GM12878 (cell line): ENCODE data around the gene CACNG8. TPM values are rescaled to one million over a fixed set of nuclear protein-coding genes. Genes with fewer than 3 reads are reported as not detected.

ENCODE experiments used
- CBFB ChIP-seq: IDR thresholded peaks from 2 replicates; pipeline ENCODE4 v1.6.1; 2016; ENCODE audit warnings: antibody characterized with exemption, low read depth
- GABPA ChIP-seq: IDR thresholded peaks from 2 replicates; pipeline ENCODE4 v1.6.1; 2014; ENCODE audit warnings: antibody characterized with exemption, low read depth, mild to moderate bottlenecking, inconsistent platforms
- ZNF274 ChIP-seq: IDR thresholded peaks from one replicate; pipeline ENCODE4 v1.8.0; 2011; ENCODE audit not compliant: insufficient read length, insufficient read depth
- polyA plus RNA-seq, 11 experiments: library from polyadenylated mRNA; depleted of rRNA in 4 of 11; unstranded in 6 of 11; stranded (reverse) in 5 of 11; fragments of >200 nt; fragmentation: Nextera tagmentation in 4 of 11; fragmentation: Illumina TruSeq in 1 of 11; extraction: Ambion mirVana in 4 of 11; extraction: Trizol in 1 of 11; gene quantifications; 1 replicate in 1 of 11; 2 replicates in 10 of 11; pipeline versions ENCODE4 v1.2.1 to v1.2.3, GENCODE V29; 2011 to 2016; ENCODE audit warnings: inconsistent platforms in 2 of 11, missing spikeins in 2 of 11, low read depth in 1 of 11
- total RNA-seq, 4 experiments: library from RNA; depleted of rRNA in 3 of 4; stranded (reverse); fragments of >200 nt in 3 of 4; fragmentation: Illumina TruSeq in 1 of 4; extraction: Trizol in 1 of 4; gene quantifications; 2 replicates each; pipeline versions ENCODE4 v1.2.1 to v1.2.3, GENCODE V29; 2013 to 2021
- TF ChIP-seq, protein P1 (sequence below): fragments of 450-650 bp; formaldehyde crosslinking; IDR thresholded peaks from 2 replicates; pipeline ENCODE4 v1.4.0; 2022; ENCODE audit warnings: mild to moderate bottlenecking, moderate library complexity
- TF ChIP-seq, protein P2 (sequence below): IDR thresholded peaks from 2 replicates; pipeline ENCODE4 v1.6.1; 2011; ENCODE audit warnings: borderline replicate concordance, low read depth, mild to moderate bottlenecking, moderate library complexity, low read length; ENCODE audit not compliant: insufficient read depth, poor library complexity, severe bottlenecking
- TF ChIP-seq, protein P3 (sequence below): fragments of 450-650 bp; formaldehyde crosslinking; IDR thresholded peaks from 2 replicates; pipeline ENCODE4 v1.5.0; 2022; ENCODE audit warnings: mild to moderate bottlenecking, missing genetic modification characterization

The CACNG8 gene
- total and polyA plus RNA-seq, 10 of the 15 experiments (the other 5 are each of a cell fraction or from before 2014, with no cell fraction given), result not detected

DNA sequence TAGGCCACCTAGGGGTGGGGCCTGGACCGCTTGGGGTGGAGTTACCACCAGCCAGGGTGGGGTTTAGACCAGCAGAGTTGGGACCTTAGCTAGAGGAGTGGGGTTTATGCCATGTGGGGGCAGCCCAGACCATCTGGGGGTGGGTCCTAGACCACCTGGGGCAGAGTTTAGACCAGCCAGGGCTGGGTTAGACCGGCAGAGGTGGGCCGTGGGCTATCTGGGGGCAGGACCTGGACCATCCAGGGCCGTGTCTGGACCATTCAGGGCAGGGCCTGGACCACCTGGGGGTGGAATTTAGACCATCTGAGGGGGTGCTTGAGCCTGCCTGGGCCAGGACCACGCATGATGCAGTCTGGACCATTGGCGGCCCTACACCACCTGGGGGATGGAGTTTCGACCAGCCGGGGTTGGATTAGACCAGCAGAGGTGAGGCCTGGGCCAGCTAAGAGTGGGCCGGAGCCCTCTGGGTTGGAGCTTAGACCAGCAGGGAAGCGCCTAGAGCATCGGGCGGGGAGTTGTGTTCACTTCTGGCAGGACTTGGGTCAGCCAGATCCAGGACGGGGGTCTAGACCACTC lies 18.7 kb downstream of the CACNG8 start (continued):
- TF ChIP-seq, protein P1, sequence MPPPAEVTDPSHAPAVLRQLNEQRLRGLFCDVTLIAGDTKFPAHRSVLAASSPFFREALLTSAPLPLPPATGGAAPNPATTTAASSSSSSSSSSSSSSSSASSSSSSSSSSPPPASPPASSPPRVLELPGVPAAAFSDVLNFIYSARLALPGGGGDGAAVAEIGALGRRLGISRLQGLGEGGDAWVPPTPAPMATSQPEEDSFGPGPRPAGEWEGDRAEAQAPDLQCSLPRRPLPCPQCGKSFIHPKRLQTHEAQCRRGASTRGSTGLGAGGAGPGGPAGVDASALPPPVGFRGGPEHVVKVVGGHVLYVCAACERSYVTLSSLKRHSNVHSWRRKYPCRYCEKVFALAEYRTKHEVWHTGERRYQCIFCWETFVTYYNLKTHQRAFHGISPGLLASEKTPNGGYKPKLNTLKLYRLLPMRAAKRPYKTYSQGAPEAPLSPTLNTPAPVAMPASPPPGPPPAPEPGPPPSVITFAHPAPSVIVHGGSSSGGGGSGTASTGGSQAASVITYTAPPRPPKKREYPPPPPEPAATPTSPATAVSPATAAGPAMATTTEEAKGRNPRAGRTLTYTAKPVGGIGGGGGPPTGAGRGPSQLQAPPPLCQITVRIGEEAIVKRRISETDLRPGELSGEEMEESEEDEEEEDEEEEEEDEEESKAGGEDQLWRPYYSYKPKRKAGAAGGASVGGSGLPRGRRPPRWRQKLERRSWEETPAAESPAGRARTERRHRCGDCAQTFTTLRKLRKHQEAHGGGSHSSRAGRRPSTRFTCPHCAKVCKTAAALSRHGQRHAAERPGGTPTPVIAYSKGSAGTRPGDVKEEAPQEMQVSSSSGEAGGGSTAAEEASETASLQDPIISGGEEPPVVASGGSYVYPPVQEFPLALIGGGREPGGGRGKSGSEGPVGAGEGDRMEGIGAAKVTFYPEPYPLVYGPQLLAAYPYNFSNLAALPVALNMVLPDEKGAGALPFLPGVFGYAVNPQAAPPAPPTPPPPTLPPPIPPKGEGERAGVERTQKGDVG, result no peak
- TF ChIP-seq, protein P2, sequence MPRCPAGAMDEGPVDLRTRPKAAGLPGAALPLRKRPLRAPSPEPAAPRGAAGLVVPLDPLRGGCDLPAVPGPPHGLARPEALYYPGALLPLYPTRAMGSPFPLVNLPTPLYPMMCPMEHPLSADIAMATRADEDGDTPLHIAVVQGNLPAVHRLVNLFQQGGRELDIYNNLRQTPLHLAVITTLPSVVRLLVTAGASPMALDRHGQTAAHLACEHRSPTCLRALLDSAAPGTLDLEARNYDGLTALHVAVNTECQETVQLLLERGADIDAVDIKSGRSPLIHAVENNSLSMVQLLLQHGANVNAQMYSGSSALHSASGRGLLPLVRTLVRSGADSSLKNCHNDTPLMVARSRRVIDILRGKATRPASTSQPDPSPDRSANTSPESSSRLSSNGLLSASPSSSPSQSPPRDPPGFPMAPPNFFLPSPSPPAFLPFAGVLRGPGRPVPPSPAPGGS, result no peak
- TF ChIP-seq, protein P3, sequence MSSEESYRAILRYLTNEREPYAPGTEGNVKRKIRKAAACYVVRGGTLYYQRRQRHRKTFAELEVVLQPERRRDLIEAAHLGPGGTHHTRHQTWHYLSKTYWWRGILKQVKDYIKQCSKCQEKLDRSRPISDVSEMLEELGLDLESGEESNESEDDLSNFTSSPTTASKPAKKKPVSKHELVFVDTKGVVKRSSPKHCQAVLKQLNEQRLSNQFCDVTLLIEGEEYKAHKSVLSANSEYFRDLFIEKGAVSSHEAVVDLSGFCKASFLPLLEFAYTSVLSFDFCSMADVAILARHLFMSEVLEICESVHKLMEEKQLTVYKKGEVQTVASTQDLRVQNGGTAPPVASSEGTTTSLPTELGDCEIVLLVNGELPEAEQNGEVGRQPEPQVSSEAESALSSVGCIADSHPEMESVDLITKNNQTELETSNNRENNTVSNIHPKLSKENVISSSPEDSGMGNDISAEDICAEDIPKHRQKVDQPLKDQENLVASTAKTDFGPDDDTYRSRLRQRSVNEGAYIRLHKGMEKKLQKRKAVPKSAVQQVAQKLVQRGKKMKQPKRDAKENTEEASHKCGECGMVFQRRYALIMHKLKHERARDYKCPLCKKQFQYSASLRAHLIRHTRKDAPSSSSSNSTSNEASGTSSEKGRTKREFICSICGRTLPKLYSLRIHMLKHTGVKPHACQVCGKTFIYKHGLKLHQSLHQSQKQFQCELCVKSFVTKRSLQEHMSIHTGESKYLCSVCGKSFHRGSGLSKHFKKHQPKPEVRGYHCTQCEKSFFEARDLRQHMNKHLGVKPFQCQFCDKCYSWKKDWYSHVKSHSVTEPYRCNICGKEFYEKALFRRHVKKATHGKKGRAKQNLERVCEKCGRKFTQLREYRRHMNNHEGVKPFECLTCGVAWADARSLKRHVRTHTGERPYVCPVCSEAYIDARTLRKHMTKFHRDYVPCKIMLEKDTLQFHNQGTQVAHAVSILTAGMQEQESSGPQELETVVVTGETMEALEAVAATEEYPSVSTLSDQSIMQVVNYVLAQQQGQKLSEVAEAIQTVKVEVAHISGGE, result no peak
- TF ChIP-seq CBFB (no peak), ZNF274 (no peak), GABPA (no peak)
